A549 treated with RU486 at 1 μM for 4 hours (cell line): ENCODE data around the gene ANKRD20A1. TPM values are rescaled to one million over a fixed set of nuclear protein-coding genes. Genes with fewer than 3 reads are reported as not detected.

Experiments used
- total RNA-seq: library from RNA; stranded (reverse); fragments of 200-300 nt; extraction: Qiagen RNA extraction; gene quantifications from 5 replicates; pipeline ENCODE4 v1.2.3, GENCODE V29; 2022; ENCODE audit warnings: low read depth

Gene ANKRD20A1
- 0.56 to 1.3 TPM (median 1.0 TPM) in 5 replicates for total RNA-seq

GRCh38 chr9:67858871-67859270 is at the start of gene ANKRD20A1:
Gene ANKRD20A1 (plus strand): TSS chr9:67858931. CDS start chr9:67859427, 496 bp downstream.

